ENCODE measurements around the gene KCNN3.

Gene KCNN3

GRCh38 chr1:154884869-154885701 is 15.0 kb upstream of the KCNN3 start:
- TF ChIP-seq POLR2AphosphoS5 (IDR thresholded peaks at IDR 0.05; ENCODE audit: low read depth) (no peak), REST (IDR thresholded peaks at IDR 0.05; ENCODE audit: insufficient replicate concordance, low read depth) (no peak), SPI1 (IDR thresholded peaks at IDR 0.05; ENCODE audit: borderline replicate concordance, low read depth) (no peak), GABPA (IDR thresholded peaks at IDR 0.05; ENCODE audit: low read depth) (no peak)
- TF ChIP-seq, protein P1, sequence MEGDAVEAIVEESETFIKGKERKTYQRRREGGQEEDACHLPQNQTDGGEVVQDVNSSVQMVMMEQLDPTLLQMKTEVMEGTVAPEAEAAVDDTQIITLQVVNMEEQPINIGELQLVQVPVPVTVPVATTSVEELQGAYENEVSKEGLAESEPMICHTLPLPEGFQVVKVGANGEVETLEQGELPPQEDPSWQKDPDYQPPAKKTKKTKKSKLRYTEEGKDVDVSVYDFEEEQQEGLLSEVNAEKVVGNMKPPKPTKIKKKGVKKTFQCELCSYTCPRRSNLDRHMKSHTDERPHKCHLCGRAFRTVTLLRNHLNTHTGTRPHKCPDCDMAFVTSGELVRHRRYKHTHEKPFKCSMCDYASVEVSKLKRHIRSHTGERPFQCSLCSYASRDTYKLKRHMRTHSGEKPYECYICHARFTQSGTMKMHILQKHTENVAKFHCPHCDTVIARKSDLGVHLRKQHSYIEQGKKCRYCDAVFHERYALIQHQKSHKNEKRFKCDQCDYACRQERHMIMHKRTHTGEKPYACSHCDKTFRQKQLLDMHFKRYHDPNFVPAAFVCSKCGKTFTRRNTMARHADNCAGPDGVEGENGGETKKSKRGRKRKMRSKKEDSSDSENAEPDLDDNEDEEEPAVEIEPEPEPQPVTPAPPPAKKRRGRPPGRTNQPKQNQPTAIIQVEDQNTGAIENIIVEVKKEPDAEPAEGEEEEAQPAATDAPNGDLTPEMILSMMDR (IDR thresholded peaks at IDR 0.05; ENCODE audit: insufficient read depth, low read length), result no peak
- H3K4me3 ChIP-seq (replicated peaks; ENCODE audit: insufficient read depth, low read length), result no peak overlapping the region
- no peak for DNase-seq (ENCODE audit: low read depth in 1 of 2, low spot score in 1 of 2)
- no peak overlapping the region for H3K27ac ChIP-seq (replicated peaks)
- peaks cover 3% of the 10 kb centered on the region for H3K27me3 ChIP-seq (ENCODE audit: insufficient read depth, poor library complexity, severe bottlenecking)

GRCh38 chr1:154883919-154884868 is 14.1 kb upstream of the KCNN3 start:
- Histone ChIP-seq H3K27me3 (ENCODE audit: insufficient read depth, poor library complexity, severe bottlenecking) (peaks cover 3% of the 10 kb centered on the region), H3K27ac (replicated peaks) (no peak overlapping the region), H3K4me3 (replicated peaks; ENCODE audit: insufficient read depth, low read length) (no peak overlapping the region)
- no peak for DNase-seq (ENCODE audit: low read depth in 1 of 2, low spot score in 1 of 2)
- TF ChIP-seq GABPA (IDR thresholded peaks at IDR 0.05; ENCODE audit: low read depth), result no peak

DNA sequence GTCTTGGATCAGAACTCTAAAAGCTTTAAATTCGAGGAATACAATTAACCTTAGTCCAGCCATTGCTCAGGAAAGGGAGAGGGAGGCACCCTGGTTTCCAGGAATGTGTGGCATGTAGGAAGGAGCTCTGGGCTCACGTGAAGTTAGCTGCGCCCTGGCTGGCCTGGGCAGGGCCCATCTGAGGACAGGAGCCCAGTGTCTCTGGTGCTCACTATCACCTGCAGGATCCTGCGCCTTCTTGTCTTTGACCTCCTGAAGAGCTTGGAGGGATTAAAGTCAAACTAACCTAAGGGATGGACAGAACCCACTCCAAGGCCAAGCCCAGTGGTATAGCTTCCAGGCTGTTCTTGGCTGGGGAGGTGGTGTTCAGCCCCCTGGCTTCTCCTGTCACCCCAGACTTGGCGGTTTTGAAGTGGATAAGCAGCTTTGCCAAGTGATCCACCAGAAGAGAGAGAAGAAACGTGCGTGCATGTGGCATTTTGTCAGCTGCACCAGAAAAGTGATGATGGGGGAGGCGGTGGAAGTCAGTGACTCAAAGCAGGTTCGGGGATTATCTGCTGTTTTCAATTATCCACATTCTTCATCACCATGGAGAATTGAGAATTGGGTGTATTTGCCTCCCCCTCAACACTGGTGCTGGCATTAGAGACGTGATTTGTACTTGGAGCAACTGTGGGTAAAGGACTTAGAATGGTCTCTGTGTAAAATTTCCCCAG is 11.9 kb upstream of the KCNN3 start:
- Histone ChIP-seq H3K4me3 (replicated peaks; ENCODE audit: insufficient read depth, low read length) (no peak overlapping the region), H3K27me3 (ENCODE audit: insufficient read depth, poor library complexity, severe bottlenecking) (peaks cover 3% of the 10 kb centered on the region), H3K27ac (replicated peaks) (no peak overlapping the region)
- TF ChIP-seq GABPA (IDR thresholded peaks at IDR 0.05; ENCODE audit: low read depth) (no peak), SPI1 (IDR thresholded peaks at IDR 0.05; ENCODE audit: borderline replicate concordance, low read depth) (no peak), POLR2AphosphoS5 (IDR thresholded peaks at IDR 0.05; ENCODE audit: low read depth) (no peak), REST (IDR thresholded peaks at IDR 0.05; ENCODE audit: insufficient replicate concordance, low read depth) (no peak)
- TF ChIP-seq, protein P1 (IDR thresholded peaks at IDR 0.05; ENCODE audit: insufficient read depth, low read length), result no peak
- no peak for DNase-seq (ENCODE audit: low read depth in 1 of 2, low spot score in 1 of 2)
